Right atrium auricular region (tissue), 2 donors: Measurements from ENCODE around the gene SAMD8. TPM values are rescaled to one million over a fixed set of nuclear protein-coding genes. Genes with fewer than 3 reads are reported as not detected.
"Not testable (repeated sequence)": the region's sequence is repeated elsewhere in the genome, so short reads cannot be mapped to it uniquely, and the experiment has no call there.

Experiments used
- DNase-seq: peaks from one replicate; pipeline ENCODE4 v3.0.0-alpha.2; 2019; ENCODE audit warnings: low spot score
- H3K27ac ChIP-seq, 2 donors: fragments of 200-600 bp; sonication (generic); 1 replicate in 1 of 2; 2 replicates in 1 of 2; pipeline ENCODE4 v1.5.1; 2016 to 2019
- H3K27me3 ChIP-seq, 2 donors: fragments of 200-600 bp; sonication (generic); one replicate each; pipeline versions ENCODE4 v1.5.1 to v1.6.0; 2017 to 2019
- H3K36me3 ChIP-seq: fragments of 200-600 bp; sonication (generic); one replicate; pipeline ENCODE4 v1.5.1; 2016
- H3K4me1 ChIP-seq, 2 donors: fragments of 200-600 bp; sonication (generic); one replicate each; pipeline versions ENCODE4 v1.5.1 to v1.6.0; 2017 to 2019
- H3K4me3 ChIP-seq, 2 donors: fragments of 200-600 bp; sonication (generic); 1 replicate in 1 of 2; 2 replicates in 1 of 2; pipeline ENCODE4 v1.5.1; 2017 to 2019; ENCODE audit warnings: mild to moderate bottlenecking in 1 of 2, moderate library complexity in 1 of 2
- H3K9me3 ChIP-seq, 2 donors: fragments of 200-600 bp; sonication (generic); one replicate each; pipeline ENCODE4 v1.5.1; 2019
- CTCF ChIP-seq, 2 donors: fragments of 200-600 bp; sonication (generic); IDR thresholded peaks; one replicate each; pipeline ENCODE4 v1.5.1; 2019; ENCODE audit warnings: antibody characterized with exemption in 2 of 2
- total RNA-seq, 2 donors: library from RNA; depleted of rRNA; stranded (reverse); fragments of >200 nt; gene quantifications; one replicate each; pipeline ENCODE4 v1.1.0, GENCODE V29; 2016

The SAMD8 gene
- total RNA-seq, 2 donors from 2014 or later, result 24.7 to 26.3 TPM

GRCh38 chr10:75203724-75204123 is 92.3 kb downstream of the SAMD8 start:
- no peaks in the 10 kb centered on the region for H3K9me3 ChIP-seq
- no peaks in the 10 kb centered on the region for H3K27me3 ChIP-seq
- no peak overlapping the region for H3K4me3 ChIP-seq
- H3K4me1 ChIP-seq, result peaks cover 0 to 26% of the 10 kb centered on the region in 2 donors
- DNase-seq, result no peak
- H3K27ac ChIP-seq, result peak overlapping the region; percentile 76 to 84
- H3K36me3 ChIP-seq, result no peaks in the 10 kb centered on the region
- TF ChIP-seq CTCF (IDR thresholded peaks at IDR 0.05), result no peak

- no peaks in the 10 kb centered on the region for H3K27me3 ChIP-seq
- no peak for TF ChIP-seq CTCF (IDR thresholded peaks at IDR 0.05)
- no peaks in the 10 kb centered on the region for H3K9me3 ChIP-seq
- DNase-seq, result no peak
- H3K4me1 ChIP-seq, result peaks cover 0 to 32% of the 10 kb centered on the region in 2 donors
- no peak overlapping the region for H3K4me3 ChIP-seq
- no peak overlapping the region for H3K27ac ChIP-seq
- H3K36me3 ChIP-seq, result no peaks in the 10 kb centered on the region
These were observed 94.5 kb downstream of the SAMD8 start for GRCh38 chr10:75205908-75206307.

- not testable (repeated sequence) for H3K27ac ChIP-seq, DNase-seq, H3K27me3 ChIP-seq, H3K4me3 ChIP-seq, H3K36me3 ChIP-seq, H3K9me3 ChIP-seq
- peaks cover 0 to 35% of the 10 kb centered on the region in 2 donors for H3K4me1 ChIP-seq
These were observed 95.2 kb downstream of the SAMD8 start for GRCh38 chr10:75206638-75207037.

GRCh38 chr10:75207079-75207856 is 95.8 kb downstream of the SAMD8 start:
- Histone ChIP-seq H3K27me3 (no peaks in the 10 kb centered on the region), H3K4me1 (peaks cover 0 to 37% of the 10 kb centered on the region in 2 donors), H3K4me3 (no peak overlapping the region), H3K36me3 (peaks cover 6% of the 10 kb centered on the region), H3K27ac (no peak overlapping the region), H3K9me3 (no peaks in the 10 kb centered on the region)
- no peak for TF ChIP-seq CTCF (IDR thresholded peaks at IDR 0.05)
- DNase-seq, result no peak

GRCh38 chr10:75207857-75208144 is 96.3 kb downstream of the SAMD8 start:
- H3K27ac ChIP-seq, result no peak overlapping the region
- H3K36me3 ChIP-seq, result peaks cover 12% of the 10 kb centered on the region
- H3K4me1 ChIP-seq, result peaks cover 0 to 37% of the 10 kb centered on the region in 2 donors
- no peak overlapping the region for H3K4me3 ChIP-seq
- H3K9me3 ChIP-seq, result no peaks in the 10 kb centered on the region
- DNase-seq, result no peak
- TF ChIP-seq CTCF (IDR thresholded peaks at IDR 0.05), result no peak
- no peaks in the 10 kb centered on the region for H3K27me3 ChIP-seq

- Histone ChIP-seq H3K4me3 (no peak overlapping the region), H3K9me3 (no peaks in the 10 kb centered on the region), H3K27ac (no peak overlapping the region), H3K4me1 (peaks cover 0 to 36% of the 10 kb centered on the region in 2 donors), H3K27me3 (no peaks in the 10 kb centered on the region), H3K36me3 (peaks cover 16% of the 10 kb centered on the region)
- no peak for TF ChIP-seq CTCF (IDR thresholded peaks at IDR 0.05)
- DNase-seq, result no peak
These were observed 96.7 kb downstream of the SAMD8 start for GRCh38 chr10:75208181-75208580.
